Midbrain (tissue), 1 donor: ENCODE measurements around the gene DDA1.
A peak's percentile ranks its signal among the peaks of the same experiment; 100 is the strongest.

Experiments
- DNase-seq: peaks from one replicate; lab custom pipeline; 2025; lab: John Stamatoyannopoulos, UW

The DDA1 gene

GRCh38 chr19:17312189-17313113, 3.1 kb downstream of the DDA1 start:
- DNase-seq: no peak

- DNase-seq: no peak
These were observed 4.7 kb downstream of the DDA1 start for GRCh38 chr19:17314007-17314593.

GRCh38 chr19:17318966-17319365, 9.6 kb downstream of the DDA1 start:
- DNase-seq: no peak

- DNase-seq: no peak
These were observed 10.3 kb downstream of the DDA1 start for GRCh38 chr19:17319473-17320238.

- no peak for DNase-seq
These were observed 11.1 kb downstream of the DDA1 start for GRCh38 chr19:17320435-17320834.

GRCh38 chr19:17321655-17322489, 12.5 kb downstream of the DDA1 start:
- DNase-seq: no peak

- DNase-seq: peak; percentile 45
These were observed 13.5 kb downstream of the DDA1 start for GRCh38 chr19:17322854-17323253.

GRCh38 chr19:17323300-17323963, 14.1 kb downstream of the DDA1 start:
- DNase-seq: no peak

- no peak for DNase-seq
These were observed 14.6 kb downstream of the DDA1 start for GRCh38 chr19:17323964-17324332.

GRCh38 chr19:17324357-17325114, 15.2 kb downstream of the DDA1 start:
- no peak for DNase-seq

- DNase-seq: no peak
These were observed 15.8 kb downstream of the DDA1 start for GRCh38 chr19:17325133-17325532.

- peak; percentile 77 for DNase-seq
These were observed 16.7 kb downstream of the DDA1 start for GRCh38 chr19:17325881-17326594.

GRCh38 chr19:17326595-17326966, 17.2 kb downstream of the DDA1 start:
- DNase-seq: no peak

GRCh38 chr19:17327068-17327653, 17.8 kb downstream of the DDA1 start:
- no peak for DNase-seq

- no peak for DNase-seq
These were observed 18.5 kb downstream of the DDA1 start for GRCh38 chr19:17327654-17328516.

- DNase-seq: no peak
These were observed 19.4 kb downstream of the DDA1 start for GRCh38 chr19:17328517-17329365.
